Activated T-cell treated with anti-CD3 and anti-CD28 coated beads for 4 hours (primary cell): ENCODE results near the gene YPEL5.
"Not testable (repeated sequence)": the region's sequence is repeated elsewhere in the genome, so short reads cannot be mapped to it uniquely, and the experiment has no call there.

Source experiments
- DNase-seq: peaks from one replicate; pipeline ENCODE4 v3.0.0-alpha.2; 2020

The YPEL5 gene

DNA sequence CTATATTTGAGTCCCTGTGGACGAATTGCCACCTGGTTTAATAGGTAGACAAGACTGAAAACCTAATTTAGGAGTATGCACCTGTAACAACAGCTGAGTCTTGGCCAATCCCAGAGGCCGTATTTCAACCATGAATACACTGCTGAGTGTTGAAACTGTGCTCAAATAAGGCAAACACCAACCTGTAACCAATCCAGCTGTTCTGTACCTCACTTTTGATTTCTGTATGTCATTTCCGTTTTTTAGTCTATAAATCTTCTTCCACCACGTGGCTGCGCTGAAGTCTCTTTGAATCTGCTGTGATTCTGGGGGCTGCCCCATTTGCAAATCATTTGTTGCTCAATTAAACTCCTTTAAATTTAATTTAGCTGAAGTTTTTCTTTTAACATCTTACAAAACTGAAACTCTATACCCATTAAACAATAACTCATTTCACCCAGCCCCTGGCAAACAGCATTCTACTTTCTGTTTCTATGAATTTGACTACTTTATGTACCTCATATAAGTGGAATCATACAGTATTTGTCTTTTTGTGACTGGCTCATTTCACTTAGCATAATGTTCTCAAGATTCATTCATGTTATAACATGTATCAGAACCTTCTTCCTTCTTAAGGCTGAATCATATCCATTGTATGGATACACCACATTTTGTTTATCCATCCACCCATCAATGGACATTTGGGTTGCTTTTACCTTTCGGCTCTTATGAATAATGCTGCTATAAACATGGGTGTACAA, 7.5 kb upstream of the YPEL5 start:
- DNase-seq, result no peak

DNA sequence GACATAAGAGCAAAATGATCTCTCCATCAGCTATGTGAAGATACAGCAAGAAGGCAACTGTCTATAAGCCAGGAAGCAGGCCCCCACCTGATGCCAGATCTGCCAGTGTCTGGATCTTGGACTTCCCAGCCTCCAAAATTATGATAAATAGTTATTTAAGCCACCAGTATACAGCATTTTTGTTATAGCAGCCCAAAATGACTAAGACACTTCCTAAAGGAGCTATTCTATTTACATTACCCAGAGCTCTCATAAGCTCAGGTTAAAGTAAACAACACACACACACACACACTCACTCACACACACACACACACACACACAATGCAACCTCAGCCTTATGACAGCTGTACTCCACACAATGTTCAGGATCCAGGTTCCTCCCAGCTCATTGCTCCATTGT, 5.7 kb upstream of the YPEL5 start:
- DNase-seq, result no peak

DNA sequence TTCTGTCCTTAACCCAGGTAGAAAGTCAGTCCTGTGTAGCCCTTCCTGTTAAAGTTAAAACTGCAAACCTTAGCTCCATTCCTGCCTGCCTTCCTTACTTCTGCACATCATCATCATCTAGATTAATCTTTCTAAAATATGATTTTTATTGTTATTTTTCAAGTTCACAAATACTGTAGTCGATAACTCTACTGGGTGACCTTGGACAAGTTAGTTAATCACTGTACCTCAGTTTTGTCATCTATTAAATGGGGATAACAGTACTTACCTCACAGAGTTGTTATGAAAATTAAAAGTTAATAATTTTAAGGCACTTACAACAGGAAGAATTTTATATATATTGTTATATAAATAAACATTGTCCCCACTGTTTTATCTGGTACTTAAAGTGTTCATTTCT, 2.5 kb upstream of the YPEL5 start:
- DNase-seq, result no peak

DNA sequence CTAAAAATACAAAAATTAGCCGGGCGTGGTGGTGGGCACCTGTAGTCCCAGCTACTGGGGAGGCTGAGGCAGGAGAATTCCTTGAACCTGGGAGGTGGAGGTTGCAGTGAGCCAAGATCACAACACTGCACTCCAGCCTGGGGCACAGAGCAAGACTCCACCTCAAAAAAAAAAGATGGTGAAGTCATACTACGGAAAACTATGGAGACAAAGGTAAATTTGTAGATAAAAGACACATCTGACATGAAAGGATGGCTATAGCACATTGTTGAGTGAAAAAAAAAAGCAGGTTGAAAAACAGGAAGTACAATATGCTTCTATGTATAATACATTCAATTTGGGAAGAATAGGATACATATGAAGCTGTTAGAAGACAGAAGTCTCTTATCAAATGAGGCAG, 1.9 kb upstream of the YPEL5 start:
- DNase-seq, result not testable (repeated sequence)

DNA sequence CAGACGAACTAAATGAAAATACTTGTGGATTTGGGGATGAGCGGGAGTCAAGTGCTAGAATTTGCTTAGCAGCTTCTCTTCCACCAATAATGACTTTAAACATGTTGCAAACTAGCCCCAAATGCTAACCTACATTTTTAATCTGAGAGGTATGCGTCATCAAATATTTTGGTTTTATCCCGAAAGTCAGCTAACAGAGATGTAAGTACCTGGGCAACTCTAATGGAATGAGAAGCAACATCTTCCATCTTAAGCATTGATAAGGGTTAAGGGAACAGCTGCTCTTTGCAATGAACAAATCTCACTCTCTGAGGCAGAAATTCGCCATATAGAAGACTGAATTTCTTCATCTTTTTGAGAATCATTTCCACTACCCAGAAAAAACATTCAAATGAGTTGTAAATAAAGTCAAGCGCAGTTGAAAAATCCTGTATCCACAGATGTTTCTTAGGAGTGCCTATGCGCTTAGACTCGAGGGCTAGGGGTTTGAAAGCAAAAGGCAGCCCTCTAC, 926 bp upstream of the YPEL5 start:
- no peak for DNase-seq

DNA sequence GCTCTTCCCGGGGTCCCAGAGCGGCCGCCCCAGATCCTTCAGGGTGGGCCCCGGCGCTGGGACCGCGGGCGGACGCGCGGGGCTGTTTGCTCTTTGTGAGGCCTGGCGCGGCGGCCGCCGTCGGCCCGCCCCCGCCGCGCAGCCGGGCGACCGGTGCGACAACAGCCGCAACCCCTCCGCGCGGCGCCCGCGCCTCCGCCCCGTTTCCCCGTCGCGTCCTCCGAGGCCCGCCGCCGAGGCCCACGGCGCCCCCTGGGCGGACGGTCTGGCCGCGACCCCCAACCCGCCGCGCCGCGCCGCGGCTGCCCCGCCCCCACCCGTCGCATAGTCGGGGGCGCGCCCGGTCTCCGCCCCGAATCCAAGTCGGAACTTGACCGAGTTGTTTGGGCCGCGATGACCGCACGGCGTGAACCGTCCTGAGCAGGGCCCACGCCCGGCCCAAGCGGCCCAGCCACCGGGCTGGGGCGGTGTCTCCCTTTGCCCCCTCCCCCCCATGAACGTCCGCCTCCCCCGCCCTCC, 448 bp downstream of the YPEL5 start:
- peak; percentile 7 for DNase-seq

DNA sequence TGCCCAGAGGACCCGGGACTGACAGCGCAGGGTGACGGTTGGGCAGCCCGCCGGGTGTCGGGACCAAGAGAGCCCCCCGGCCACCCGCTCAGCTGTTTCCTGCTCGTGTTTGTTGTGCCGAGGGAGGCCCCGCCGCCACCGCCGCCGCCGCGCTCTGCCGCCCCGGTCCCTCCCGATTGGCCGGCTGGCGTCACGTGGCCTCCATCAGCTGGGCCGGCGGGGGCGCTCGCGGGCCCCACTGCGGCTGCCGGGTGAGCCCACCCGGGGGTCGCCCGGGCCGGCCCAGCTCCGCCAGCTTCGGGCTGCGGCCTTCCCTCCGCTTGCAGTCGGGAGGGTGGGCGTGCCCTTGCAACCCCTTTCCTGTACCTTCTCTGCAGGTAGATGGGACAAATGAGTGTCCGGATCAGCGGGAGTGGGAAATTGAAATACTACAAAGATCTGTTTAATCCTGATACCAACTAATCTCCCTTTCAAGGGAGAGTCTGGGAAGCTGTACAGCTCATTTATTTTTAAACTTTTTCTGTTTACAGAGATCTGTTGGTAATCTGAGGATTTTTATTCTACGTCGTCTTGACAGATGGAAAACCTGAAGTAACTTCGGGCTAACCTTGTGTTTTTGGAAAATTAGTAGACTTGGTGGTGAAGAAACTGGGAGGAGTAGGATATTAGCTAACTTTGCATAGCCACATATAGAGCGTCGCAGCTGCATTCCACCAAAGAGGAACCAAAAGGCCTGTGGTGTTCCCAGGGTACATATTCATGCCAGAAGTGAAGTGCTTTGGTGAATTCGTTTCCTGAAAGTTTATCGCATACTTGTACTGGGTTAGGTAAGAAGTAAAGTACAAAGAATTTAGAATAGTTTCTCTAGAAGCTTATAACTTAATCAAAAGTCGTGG, 1.2 kb downstream of the YPEL5 start:
- DNase-seq, result peak; percentile 63

DNA sequence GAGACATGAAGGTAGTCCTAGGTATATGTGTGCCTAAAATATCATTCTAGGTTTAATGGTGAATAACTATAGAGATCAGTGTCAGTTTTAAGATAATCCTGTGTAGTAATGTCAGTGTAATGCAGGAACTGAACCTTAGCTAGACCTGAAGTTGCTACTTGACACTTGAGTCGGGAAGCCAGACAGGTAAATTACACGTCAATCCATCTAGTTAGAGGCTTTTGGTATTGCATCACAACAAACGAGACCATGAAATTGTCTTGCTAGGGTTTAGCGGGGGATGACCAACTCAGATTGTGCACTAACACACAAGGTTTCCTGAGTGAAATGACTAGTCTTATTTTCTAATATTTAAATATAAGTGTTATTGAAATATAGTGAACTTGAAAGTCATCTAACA, 2.0 kb downstream of the YPEL5 start:
- DNase-seq, result no peak

DNA sequence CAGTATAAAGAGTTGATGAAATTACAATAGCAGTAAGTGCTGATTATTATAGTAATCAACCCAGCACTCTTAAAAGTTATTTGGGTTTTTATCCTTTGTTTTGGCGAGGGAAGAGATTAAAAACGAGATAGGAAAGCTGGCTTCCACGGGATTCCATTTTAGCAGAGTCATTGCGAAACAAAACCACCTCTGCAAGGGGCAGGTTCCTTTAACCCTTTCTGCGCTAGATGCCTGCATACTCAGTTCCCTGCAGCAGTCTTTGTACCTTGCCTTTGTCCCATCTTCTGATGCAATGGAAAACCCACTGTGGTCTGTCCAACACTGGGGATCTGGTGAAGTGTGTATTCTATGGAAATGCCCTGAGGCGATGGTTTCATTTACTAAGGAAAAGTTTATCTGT, 2.7 kb downstream of the YPEL5 start:
- no peak for DNase-seq

DNA sequence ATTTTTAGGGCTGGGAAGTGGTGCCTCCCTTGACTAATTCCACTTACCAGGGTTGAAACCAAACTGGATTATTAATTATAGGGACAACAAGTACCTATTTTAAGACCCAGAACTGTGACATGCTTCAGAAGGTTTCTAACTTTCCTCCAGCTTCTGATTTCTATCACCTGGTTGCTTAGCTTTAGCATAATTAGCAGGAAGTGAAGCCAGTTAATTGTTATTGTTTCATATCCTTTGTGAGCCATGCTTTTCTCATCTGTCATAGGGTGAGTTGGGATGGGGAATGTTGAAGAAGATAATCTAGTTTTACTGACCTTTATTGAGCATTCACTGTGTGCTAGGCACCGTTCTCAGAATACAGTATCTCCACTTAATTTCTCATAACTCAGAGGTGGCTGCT, 3.2 kb downstream of the YPEL5 start:
- DNase-seq, result no peak

DNA sequence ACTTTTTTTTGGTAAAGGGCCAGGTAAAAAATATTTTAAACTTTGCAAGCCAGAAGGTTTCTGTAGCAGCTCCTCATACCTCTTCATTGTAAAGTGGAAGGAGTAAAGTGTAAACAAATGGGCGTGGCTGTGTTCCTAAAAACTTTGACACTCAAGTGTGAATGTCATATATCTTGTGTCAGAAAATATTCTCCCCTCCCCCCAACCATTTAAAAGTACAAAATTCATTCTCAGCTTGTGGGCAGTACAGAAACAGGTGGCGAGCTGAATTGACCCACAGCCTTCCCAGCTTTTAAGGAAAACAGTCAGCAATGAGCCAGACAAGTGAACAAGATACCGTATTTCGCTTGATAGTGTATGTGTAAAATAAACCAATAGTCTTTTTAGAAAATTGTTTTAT, 4.0 kb downstream of the YPEL5 start:
- DNase-seq, result no peak

DNA sequence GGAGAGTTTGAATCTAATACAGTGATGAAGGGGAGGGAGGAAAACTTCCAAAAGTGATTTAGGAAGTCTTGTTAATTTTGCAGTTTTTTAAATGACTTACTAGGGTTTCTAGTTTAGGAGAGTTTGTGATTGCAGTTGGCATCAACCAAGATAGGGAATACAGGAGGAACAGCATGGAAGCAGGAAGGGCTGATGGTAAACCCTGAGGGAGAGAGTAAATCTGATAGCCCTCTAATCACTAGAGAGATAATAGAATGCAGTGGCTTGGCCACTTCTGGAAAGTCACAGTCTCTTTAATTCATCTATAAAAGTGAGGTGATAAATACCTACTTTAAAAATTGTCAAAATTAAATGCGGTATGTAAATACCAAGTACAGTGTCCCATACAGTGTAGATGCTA, 5.6 kb downstream of the YPEL5 start:
- no peak for DNase-seq

DNA sequence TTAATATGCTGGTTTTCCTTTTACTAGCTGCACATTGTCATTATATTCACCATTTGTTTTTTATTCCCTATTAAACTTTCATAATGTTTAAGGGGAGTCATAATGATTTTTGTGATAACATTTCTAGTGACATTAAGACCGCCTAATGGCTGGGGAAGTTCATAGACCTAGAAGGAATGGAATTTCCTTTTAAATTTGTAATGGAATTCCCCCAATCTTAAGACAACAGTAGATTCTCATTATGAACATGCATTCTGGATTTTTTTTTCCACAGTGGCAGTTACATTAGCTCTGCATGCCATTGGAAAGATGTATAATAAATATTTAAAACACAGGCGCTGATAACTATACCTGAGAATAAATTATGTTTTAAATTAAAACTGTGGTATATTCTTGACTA, 8.4 kb downstream of the YPEL5 start:
- DNase-seq, result no peak

DNA sequence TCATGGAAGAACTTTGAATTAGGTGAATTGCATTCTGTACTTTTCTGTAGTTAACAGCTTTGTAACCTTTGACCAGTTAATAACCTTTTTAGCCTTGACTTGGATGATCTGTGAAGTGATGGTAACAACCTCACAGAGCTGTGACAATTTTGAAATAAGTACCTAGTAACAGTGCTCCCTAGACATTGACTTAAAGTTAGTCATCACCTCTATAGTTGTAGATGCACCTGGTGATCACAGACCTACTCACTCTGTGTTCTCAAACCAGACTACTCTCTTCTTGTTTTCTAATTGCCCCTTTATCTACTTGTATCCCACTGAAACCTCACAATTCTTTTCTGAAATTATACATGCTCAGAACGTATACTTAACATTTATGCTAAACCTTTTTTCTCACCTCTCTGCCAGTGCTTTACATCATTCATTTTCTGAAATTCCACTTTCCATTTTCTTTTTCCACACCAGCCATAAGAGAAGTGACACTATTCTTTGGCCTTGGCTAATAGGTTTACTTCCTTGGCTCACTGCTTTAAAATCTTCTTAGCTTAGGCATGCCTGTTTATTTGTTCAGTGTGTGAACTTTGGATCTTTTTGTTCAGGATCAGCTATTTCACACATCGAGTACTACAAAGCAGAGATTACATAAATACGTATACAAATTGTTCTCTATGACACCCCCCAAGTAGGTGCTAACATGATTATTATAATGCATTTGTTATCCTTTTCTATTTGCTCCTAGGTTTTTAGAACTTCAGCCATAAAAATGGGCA, 9.3 kb downstream of the YPEL5 start:
- DNase-seq, result no peak

DNA sequence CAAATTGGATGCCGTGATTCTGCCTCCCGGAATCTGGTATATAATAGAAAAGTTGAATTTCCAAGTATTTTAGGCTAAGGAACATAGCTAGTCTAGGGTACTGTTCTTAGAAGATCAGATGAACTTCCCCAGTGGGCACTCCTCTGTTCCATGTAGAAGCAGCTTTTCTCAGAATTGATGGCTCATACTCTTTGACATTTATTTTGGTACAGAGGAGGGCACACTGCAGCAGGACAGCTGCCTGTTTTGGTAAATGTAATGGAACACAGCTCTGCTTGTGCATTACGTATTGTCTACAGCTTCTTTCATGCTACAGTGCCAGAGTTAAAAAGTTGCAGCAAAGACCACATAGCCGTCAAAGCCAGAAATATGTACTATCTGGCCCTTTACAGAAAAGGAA, 10.8 kb downstream of the YPEL5 start:
- DNase-seq, result no peak

DNA sequence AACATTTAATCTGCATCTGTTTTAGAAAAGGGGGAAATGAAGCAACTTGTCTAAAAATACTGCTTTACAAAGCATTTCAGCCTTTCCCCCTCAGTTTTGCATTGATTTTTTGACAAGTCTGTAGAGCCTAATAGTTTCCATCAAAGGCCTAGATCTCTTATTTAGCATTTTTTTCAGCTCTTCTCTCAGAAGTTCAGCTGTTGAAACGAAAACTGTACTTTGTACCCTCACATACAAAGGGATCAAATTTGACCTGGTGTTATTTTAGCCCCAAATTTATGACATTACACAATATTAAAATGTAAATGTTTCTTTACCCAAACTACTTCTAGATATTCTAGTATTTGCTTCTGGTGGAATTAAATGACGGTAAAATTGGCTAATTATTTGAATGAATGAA, 13.0 kb downstream of the YPEL5 start:
- no peak for DNase-seq

DNA sequence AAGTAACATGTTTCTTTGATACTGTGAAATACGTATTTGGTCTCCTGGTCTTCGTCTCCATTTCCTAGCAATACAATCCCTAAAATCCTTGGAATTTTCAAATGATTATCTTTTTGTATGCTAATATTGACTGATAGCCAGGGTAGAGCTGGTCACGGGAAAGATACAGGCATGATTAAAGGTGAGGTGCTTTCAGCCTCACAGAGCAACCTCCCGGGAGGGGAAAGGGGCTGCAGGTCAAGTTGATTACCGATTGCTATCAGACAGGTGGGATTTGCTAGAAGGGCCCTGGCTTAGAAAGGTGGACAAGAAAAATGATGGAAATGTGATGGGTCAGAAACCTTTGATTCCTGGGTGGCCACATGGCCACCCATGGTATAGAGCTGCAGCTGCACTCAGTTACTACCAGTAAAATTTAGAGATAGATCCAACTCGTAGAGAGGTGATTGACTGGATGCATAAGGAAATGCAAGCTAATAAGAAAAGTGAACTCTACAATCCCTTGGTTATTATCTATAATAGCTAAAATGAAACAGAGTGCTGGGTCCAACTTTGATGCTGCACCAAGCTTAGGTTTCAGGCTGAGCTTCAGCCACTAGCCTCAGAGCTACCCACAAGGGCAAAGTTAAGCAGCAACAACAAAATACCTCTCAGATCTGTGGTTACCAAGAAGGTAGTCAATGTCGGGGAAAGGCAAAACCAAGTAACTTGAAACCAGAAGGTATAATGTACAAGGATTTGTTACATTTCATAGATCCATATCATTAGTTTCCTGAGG, 15.3 kb downstream of the YPEL5 start:
- no peak for DNase-seq

DNA sequence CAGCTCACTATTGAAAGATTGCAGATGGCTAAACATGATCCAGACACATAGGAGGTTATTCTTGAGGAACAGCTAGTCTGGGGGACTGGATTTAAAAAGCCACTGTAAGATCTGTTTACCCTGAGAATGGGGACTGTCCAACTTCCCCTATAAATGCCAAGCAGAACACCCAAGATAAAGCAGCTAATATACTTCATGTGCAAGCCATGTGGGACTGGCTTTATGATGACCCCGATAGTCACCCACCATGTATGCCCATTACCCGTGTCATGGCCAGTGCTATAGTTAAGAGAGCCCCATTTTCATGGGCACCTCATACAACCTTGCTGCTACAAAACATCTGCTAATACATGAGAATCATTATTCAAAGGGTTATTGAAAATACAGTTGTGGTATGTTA, 16.0 kb downstream of the YPEL5 start:
- no peak for DNase-seq

DNA sequence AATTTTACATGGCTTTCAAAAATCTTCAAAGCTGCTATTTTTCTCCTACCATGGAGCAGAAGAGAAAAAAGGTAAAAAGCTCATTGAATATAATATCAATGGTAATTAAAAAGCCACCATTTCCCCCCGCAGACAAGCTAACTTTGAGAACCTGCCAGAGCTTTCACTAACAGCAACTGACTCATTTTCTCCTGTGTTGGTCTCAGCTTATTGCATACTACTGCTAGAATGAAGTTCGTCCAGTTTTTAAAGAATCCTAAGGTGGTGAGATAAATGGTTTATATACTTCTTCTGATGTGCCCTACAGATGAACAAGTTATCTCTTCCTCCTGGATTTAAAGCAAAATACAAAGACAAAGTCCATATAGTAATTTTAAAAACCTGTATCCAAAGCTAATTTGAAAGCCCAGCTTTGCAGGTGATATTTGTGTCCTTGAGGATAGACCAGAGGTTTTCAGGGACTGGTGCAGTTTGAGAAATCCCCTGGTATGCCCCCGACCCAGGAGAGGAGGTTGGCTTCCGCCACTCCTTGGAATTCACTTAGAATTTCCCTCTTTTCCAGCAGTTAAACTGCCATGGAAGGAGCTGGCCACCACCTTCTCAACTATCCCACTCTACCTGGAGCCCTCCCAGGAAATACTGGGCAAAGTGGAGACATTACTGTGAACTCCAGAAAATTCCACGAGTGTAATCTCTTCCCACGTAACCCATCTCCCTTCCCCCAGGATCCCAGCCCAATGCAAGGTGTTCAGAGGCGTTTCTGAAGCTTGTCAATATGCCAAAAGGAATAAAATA, 17.5 kb downstream of the YPEL5 start:
- DNase-seq, result no peak

DNA sequence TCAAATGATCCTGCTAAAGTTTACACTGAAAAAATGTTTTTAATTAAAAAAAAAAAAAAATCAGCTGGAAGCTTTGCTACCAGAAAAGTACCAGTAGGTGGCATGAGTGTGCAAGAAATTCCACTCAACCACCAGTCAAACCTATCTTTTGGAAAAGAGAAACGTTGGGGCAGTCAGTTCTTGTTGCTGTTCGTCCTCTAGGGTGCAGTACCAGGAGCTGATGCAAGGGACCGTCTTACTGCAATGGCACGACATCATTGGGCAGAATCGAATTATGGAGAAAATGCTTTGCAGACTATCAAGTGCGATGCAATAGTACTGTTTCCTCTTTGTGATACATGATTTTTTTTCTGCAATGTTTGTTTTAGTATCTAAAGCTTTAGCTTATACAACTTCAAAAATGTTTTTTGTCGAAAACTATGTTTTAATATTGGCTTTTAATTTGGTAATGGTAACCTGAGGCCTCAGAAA, 18.3 kb downstream of the YPEL5 start:
- peak; percentile 38 for DNase-seq

DNA sequence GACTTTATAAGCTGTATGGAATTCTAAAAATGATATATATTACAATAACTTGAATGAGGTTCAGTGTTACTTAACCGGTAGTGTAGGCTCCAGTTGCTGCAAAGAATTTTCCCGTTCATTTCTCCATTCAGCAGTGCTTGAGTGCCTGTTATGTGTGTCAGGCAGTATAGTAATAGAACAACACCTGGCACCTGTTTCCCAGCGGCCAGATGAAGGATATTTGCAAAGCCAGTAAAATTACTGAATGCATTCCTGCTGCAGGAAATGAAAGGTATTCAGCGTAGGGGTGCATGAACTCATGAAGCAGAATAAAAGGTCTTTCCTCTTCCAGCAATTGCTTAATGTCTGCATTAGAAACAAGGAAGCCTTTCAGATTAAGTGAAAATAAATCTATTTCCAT, 18.8 kb downstream of the YPEL5 start:
- no peak for DNase-seq
